Suprapubic skin (tissue), 4 donors: Measurements from ENCODE around the gene MCF2L.

Source experiments
- CTCF ChIP-seq, 2 donors: fragments of 200-600 bp in 1 of 2; fragments of 450-650 bp in 1 of 2; sonication (generic) in 1 of 2; IDR thresholded peaks; one replicate each; pipeline ENCODE4 v1.5.1; 2016 to 2019; ENCODE audit warnings: antibody characterized with exemption in 2 of 2, mild to moderate bottlenecking in 1 of 2, moderate library complexity in 1 of 2
- EP300 ChIP-seq: sonication (generic); formaldehyde crosslinking; IDR thresholded peaks from one replicate; pipeline ENCODE4 v1.6.1; 2017; ENCODE audit warnings: antibody characterized with exemption
- POLR2A ChIP-seq, 2 donors: fragments of 450-650 bp; IDR thresholded peaks; one replicate each; pipeline ENCODE4 v1.6.1; 2017; ENCODE audit warnings: antibody characterized with exemption in 2 of 2, mild to moderate bottlenecking in 2 of 2, moderate library complexity in 2 of 2
- POLR2AphosphoS5 ChIP-seq, 3 donors: sonication (generic); formaldehyde crosslinking; IDR thresholded peaks; one replicate each; pipeline ENCODE4 v1.6.1; 2017; ENCODE audit warnings: antibody characterized with exemption in 3 of 3

- TF ChIP-seq CTCF (IDR thresholded peaks at IDR 0.05) (no peak), POLR2AphosphoS5 (IDR thresholded peaks at IDR 0.05) (no peak), POLR2A (IDR thresholded peaks at IDR 0.05) (no peak), EP300 (no peak)
Observed at GRCh38 chr13:113072376-113072775, 103.4 kb downstream of the MCF2L start.
